A549 (cell line): Measurements from ENCODE around the gene ACER3. TPM values are rescaled to one million over a fixed set of nuclear protein-coding genes. Genes with fewer than 3 reads are reported as not detected.

Experiments
- ATAC-seq, 2 experiments: fragments of 200-7000 bp in 1 of 2; fragments of >200 bp in 1 of 2; cut with Nextera tagmentation in 1 of 2; cut with Tn5 transposase in 1 of 2; 3 replicates each; pipeline versions ENCODE4 v1.8.0 to v1.9.1; 2018 to 2020; ENCODE audit warnings: mild to moderate bottlenecking in 1 of 2, moderate library complexity in 1 of 2
- CTCF ChIA-PET: fragments of 300-600 bp; sonication (Branson Sonifier 250); formaldehyde crosslinking; extraction: SDS; loops from one replicate; lab custom pipeline; 2021; ENCODE audit warnings: antibody characterized with exemption, inconsistent platforms; lab: Yijun Ruan, JAX
- POLR2A ChIA-PET: fragments of 350-600 bp; formaldehyde crosslinking; extraction: SDS; loops from one replicate; lab custom pipeline; 2021; ENCODE audit warnings: antibody characterized with exemption, inconsistent platforms; lab: Yijun Ruan, JAX
- DNase-seq, 2 experiments: peaks; one replicate each; pipeline versions ENCODE4 v3.0.0 to v3.0.0-alpha.2; 2011 to 2016; ENCODE audit warnings: low read depth in 1 of 2, low spot score in 1 of 2
- FAIRE-seq: peaks from 2 replicates; lab custom pipeline; 2011; peaks lifted over from hg19 to GRCh38; lab: Jason Lieb, UNC
- H3K27ac ChIP-seq, 2 experiments: fragments of >200 bp; sonication (Bioruptor Twin); formaldehyde crosslinking; 3 replicates each; pipeline ENCODE4 v1.5.1; 2016 to 2017
- H3K4me1 ChIP-seq: fragments of >200 bp; sonication (Bioruptor Twin); formaldehyde crosslinking; 3 replicates; pipeline ENCODE4 v1.6.1; 2016
- H3K4me2 ChIP-seq: fragments of >200 bp; sonication (Bioruptor Twin); formaldehyde crosslinking; 3 replicates; pipeline ENCODE4 v1.6.1; 2016
- H3K4me3 ChIP-seq: fragments of >200 bp; sonication (Bioruptor Twin); formaldehyde crosslinking; 3 replicates; pipeline ENCODE4 v1.5.1; 2016
- H3K9me3 ChIP-seq: fragments of >200 bp; sonication (Bioruptor Twin); formaldehyde crosslinking; 3 replicates; pipeline ENCODE4 v1.6.1; 2016
- BCL3 ChIP-seq: fragments of >200 bp; sonication (Bioruptor Twin); formaldehyde crosslinking; IDR thresholded peaks from 3 replicates; pipeline ENCODE4 v1.6.1; 2016
- CBX2 ChIP-seq: fragments of 200-600 bp; sonication (generic); IDR thresholded peaks from 2 replicates; pipeline ENCODE4 v1.6.1; 2016; ENCODE audit warnings: low read depth, mild to moderate bottlenecking, borderline replicate concordance
- CBX8 ChIP-seq: fragments of 200-600 bp; sonication (generic); IDR thresholded peaks from 2 replicates; pipeline ENCODE4 v1.6.1; 2016
- EHMT2 ChIP-seq: fragments of 200-600 bp; sonication (generic); IDR thresholded peaks from 2 replicates; pipeline ENCODE4 v1.6.1; 2016; ENCODE audit warnings: antibody characterized with exemption, low read depth, mild to moderate bottlenecking, moderate library complexity
- ESRRA ChIP-seq: fragments of 150-350 bp; IDR thresholded peaks from 2 replicates; pipeline ENCODE4 v1.6.1; 2014; ENCODE audit warnings: mild to moderate bottlenecking, low read length, borderline replicate concordance
- FOSB ChIP-seq: fragments of 250-450 bp; sonication (Bioruptor Pico); IDR thresholded peaks from 2 replicates; pipeline ENCODE4 v1.5.0; 2020; ENCODE audit warnings: mild to moderate bottlenecking, moderate library complexity
- FOSL2 ChIP-seq, 2 experiments: fragments of 450-650 bp in 1 of 2; fragments of >200 bp in 1 of 2; sonication (Bioruptor Twin) in 1 of 2; formaldehyde crosslinking; IDR thresholded peaks; 2 replicates each; pipeline versions ENCODE4 v1.5.0 to v1.6.1; 2016 to 2020; ENCODE audit warnings: mild to moderate bottlenecking in 1 of 2, moderate library complexity in 1 of 2
- GATA3 ChIP-seq: IDR thresholded peaks from 2 replicates; pipeline ENCODE4 v1.6.1; 2012; ENCODE audit warnings: borderline replicate concordance
- HDAC2 ChIP-seq: fragments of 200-600 bp; sonication (generic); IDR thresholded peaks from 2 replicates; pipeline ENCODE4 v1.6.1; 2016
- HMGXB4 ChIP-seq: fragments of 250-450 bp; sonication (Bioruptor Pico); IDR thresholded peaks from 2 replicates; pipeline ENCODE4 v1.5.0; 2021; ENCODE audit warnings: mild to moderate bottlenecking, moderate library complexity, borderline replicate concordance
- HOXA7 ChIP-seq: fragments of 250-450 bp; sonication (Bioruptor Pico); IDR thresholded peaks from 2 replicates; pipeline ENCODE4 v1.5.0; 2020; ENCODE audit warnings: mild to moderate bottlenecking, moderate library complexity
- HOXB13 ChIP-seq: fragments of 250-450 bp; sonication (Bioruptor Pico); IDR thresholded peaks from 2 replicates; pipeline ENCODE4 v1.5.0; 2020; ENCODE audit warnings: low read depth, mild to moderate bottlenecking, moderate library complexity
- JUN ChIP-seq, 2 experiments: fragments of >200 bp; sonication (Bioruptor Twin); formaldehyde crosslinking; IDR thresholded peaks; 2 replicates in 1 of 2; 3 replicates in 1 of 2; pipeline ENCODE4 v1.6.1; 2016 to 2017
- JUNB ChIP-seq: fragments of >200 bp; sonication (Bioruptor Twin); formaldehyde crosslinking; IDR thresholded peaks from 2 replicates; pipeline ENCODE4 v1.6.1; 2016
- KDM5A ChIP-seq: fragments of 200-600 bp; sonication (generic); IDR thresholded peaks from 2 replicates; pipeline ENCODE4 v1.6.1; 2016; ENCODE audit warnings: antibody characterized with exemption, mild to moderate bottlenecking
- MAZ ChIP-seq: fragments of 150-350 bp; IDR thresholded peaks from 2 replicates; pipeline ENCODE4 v1.6.1; 2014; ENCODE audit warnings: antibody characterized with exemption, low read depth, low read length, borderline replicate concordance
- NPAS2 ChIP-seq: fragments of 250-450 bp; sonication (Bioruptor Pico); IDR thresholded peaks from 2 replicates; pipeline ENCODE4 v1.8.0; 2022; ENCODE audit warnings: mild to moderate bottlenecking, moderate library complexity, borderline replicate concordance
- NR3C1 ChIP-seq: fragments of >200 bp; sonication (Bioruptor Twin); formaldehyde crosslinking; IDR thresholded peaks from 3 replicates; pipeline ENCODE4 v1.6.1; 2017
- PHF8 ChIP-seq: fragments of 200-600 bp; sonication (generic); IDR thresholded peaks from 2 replicates; pipeline ENCODE4 v1.6.1; 2016; ENCODE audit warnings: low read depth, mild to moderate bottlenecking, antibody characterized with exemption, moderate library complexity, borderline replicate concordance
- RARB ChIP-seq: fragments of 250-450 bp; sonication (Bioruptor Pico); IDR thresholded peaks from 2 replicates; pipeline ENCODE4 v1.8.0; 2021; ENCODE audit warnings: mild to moderate bottlenecking, moderate library complexity
- RCOR1 ChIP-seq: fragments of 150-350 bp; IDR thresholded peaks from 2 replicates; pipeline ENCODE4 v1.6.1; 2014; ENCODE audit warnings: antibody characterized with exemption, low read length, low read depth
- ZFP36 ChIP-seq: fragments of 450-650 bp; IDR thresholded peaks from 2 replicates; pipeline ENCODE4 v1.6.1; 2014; ENCODE audit warnings: borderline replicate concordance; ENCODE audit not compliant: partially characterized antibody
- ZNF302 ChIP-seq: fragments of 250-450 bp; sonication (Bioruptor Pico); IDR thresholded peaks from 2 replicates; pipeline ENCODE4 v1.9.0; 2021; ENCODE audit warnings: inconsistent platforms, mild to moderate bottlenecking, moderate library complexity
- ZSCAN20 ChIP-seq: fragments of 250-450 bp; sonication (Bioruptor Pico); IDR thresholded peaks from 2 replicates; pipeline ENCODE4 v1.8.0; 2022; ENCODE audit warnings: mild to moderate bottlenecking, moderate library complexity
- WGBS: methylation state at CpG from one replicate; pipeline ENCODE4 v1.1.6; 2017; ENCODE audit errors: missing lambda C conversion rate; 5-methylcytosine and 5-hydroxymethylcytosine counted together
- polyA plus RNA-seq, 4 experiments: library from polyadenylated mRNA; depleted of rRNA in 3 of 4; stranded (reverse); fragments of >200 nt; fragmentation: RNase III in 1 of 4; extraction: RNeasy Plus Mini Kit Qiagen cat#74134 plus additional on column Dnase treatment in 1 of 4; gene quantifications; 2 replicates in 3 of 4; 3 replicates in 1 of 4; pipeline ENCODE4 v1.2.3, GENCODE V29; 2011 to 2017

The ACER3 gene
- polyA plus RNA-seq, 2 of the 4 experiments (the other 2 are of a cell fraction), result 16.0 to 46.6 TPM

- no peak for ATAC-seq
- TF ChIP-seq CBX8, result no peak
- no peak for TF ChIP-seq FOSL2 (IDR thresholded peaks at IDR 0.05)
- no peak for TF ChIP-seq FOSL2 (CRISPR knock-in tag; IDR thresholded peaks at IDR 0.05)
- no peak for TF ChIP-seq ESRRA
- no peak for TF ChIP-seq CBX2
- no peak for TF ChIP-seq HOXB13 (CRISPR knock-in tag)
- TF ChIP-seq ZNF302 (CRISPR knock-in tag), result no peak
- no peak for TF ChIP-seq BCL3
- TF ChIP-seq NPAS2 (CRISPR knock-in tag), result no peak
- TF ChIP-seq HOXA7 (CRISPR knock-in tag), result no peak
- no peak for TF ChIP-seq RCOR1
- TF ChIP-seq JUN (IDR thresholded peaks at IDR 0.05), result no peak
- no peak for FAIRE-seq
- POLR2A ChIA-PET, result no interaction called here
- Histone ChIP-seq H3K27ac (no peak overlapping the region), H3K9me3 (no peaks in the 10 kb centered on the region), H3K4me3 (no peak overlapping the region), H3K4me1 (peaks cover 6% of the 10 kb centered on the region), H3K4me2 (no peak overlapping the region)
- WGBS, result 90% methylated on average over 2 of the region's 2 CpGs
- no peak for DNase-seq
- CTCF ChIA-PET, result no interaction called here
Observed at GRCh38 chr11:76856571-76856970, 4.1 kb upstream of the ACER3 start.

- POLR2A ChIA-PET, result no interaction called here
Observed at GRCh38 chr11:76857781-76858410, 2.8 kb upstream of the ACER3 start.

More at GRCh38 chr11:76857781-76858410, 2.8 kb upstream of the ACER3 start:
- CTCF ChIA-PET, result no interaction called here
- Histone ChIP-seq H3K27ac (no peak overlapping the region), H3K9me3 (no peaks in the 10 kb centered on the region), H3K4me1 (peaks cover 16% of the 10 kb centered on the region), H3K4me2 (no peak overlapping the region), H3K4me3 (no peak overlapping the region)
- DNase-seq, result no peak
- FAIRE-seq, result no peak
- TF ChIP-seq HDAC2 (no peak), MAZ (no peak), KDM5A (no peak), JUN (IDR thresholded peaks at IDR 0.05) (no peak), RARB (no peak), NR3C1 (no peak), PHF8 (no peak), FOSB (CRISPR knock-in tag) (no peak), HMGXB4 (CRISPR knock-in tag) (no peak), ZNF302 (CRISPR knock-in tag) (no peak), ZFP36 (no peak), BCL3 (no peak), ZSCAN20 (CRISPR knock-in tag) (no peak), EHMT2 (no peak), JUNB (no peak), GATA3 (no peak), HOXA7 (CRISPR knock-in tag) (no peak)
- no peak for ATAC-seq
- WGBS, result 77% methylated on average over 6 of the region's 6 CpGs
